ENCODE results near the gene XPR1.

Gene XPR1

DNA sequence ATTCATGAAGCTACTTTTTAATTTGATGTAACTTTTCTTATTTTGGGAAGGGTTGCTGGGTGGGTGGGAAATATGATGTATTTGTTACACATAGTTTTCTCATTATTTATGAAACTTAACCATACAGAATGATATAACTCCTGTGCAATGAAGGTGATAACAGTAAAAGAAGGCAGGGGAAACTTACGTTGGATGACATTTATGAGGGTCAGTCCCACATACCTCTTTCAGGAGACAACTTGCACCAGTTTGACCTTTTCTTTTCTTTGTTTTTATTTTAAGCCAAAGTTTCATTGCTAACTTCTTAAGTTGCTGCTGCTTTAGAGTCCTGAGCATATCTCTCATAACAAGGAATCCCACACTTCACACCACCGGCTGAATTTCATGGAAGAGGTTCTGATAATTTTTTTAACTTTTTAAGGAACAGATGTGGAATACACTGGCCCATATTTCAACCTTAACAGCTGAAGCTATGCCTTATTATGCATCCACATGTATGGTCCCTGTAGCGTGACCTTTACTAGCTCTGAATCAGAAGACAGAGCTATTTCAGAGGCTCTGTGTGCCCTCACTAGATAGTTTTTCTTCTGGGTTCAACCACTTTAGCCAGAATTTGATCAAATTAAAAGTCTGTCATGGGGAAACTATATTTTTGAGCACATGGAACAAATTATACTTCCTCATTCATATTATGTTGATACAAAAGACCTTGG, 252.9 kb downstream of the XPR1 start:
- DNase-seq (ENCODE audit: low read depth in 1 of 2, low spot score in 1 of 2) = no peak

DNA sequence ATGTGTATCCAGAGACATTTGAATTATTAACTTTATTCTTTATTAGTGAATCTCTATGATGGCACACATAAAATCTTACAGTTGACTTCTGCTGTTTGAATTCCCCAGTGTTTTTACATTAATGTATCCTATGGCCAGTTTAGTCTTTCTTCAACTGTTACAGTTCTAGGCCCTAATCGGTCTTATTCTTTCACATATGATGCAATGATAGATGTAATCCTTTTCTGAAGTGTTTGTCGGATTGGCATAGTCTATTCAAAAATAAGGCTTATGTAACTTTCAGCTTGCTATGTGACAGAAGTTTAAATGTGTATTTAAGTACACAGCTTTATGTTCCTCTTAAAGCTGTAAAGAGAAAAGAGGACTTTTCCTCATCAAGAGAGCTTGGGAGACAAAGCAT, 254.5 kb downstream of the XPR1 start:
- no peak for DNase-seq (ENCODE audit: low read depth in 1 of 2, low spot score in 1 of 2)

DNA sequence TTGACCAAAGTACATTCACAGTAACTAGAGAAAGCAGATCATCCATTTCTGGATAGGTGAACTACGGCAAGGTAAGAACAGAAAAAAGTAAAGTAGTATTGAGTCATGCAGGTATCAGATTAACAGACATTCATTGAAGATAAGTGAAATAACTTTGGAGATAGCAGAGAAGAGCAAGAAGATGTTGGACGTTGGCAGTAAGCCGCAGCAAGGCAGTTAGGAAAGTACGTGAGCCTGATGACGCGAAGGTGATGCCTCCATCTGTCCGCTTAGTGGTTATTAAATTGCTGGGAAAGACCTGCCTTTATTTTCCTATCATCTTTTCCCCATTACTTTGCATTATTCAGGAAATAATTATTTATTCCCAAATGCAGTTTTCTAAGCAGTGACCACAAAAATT, 256.0 kb downstream of the XPR1 start:
- no peak for DNase-seq (ENCODE audit: low read depth in 1 of 2, low spot score in 1 of 2)

DNA sequence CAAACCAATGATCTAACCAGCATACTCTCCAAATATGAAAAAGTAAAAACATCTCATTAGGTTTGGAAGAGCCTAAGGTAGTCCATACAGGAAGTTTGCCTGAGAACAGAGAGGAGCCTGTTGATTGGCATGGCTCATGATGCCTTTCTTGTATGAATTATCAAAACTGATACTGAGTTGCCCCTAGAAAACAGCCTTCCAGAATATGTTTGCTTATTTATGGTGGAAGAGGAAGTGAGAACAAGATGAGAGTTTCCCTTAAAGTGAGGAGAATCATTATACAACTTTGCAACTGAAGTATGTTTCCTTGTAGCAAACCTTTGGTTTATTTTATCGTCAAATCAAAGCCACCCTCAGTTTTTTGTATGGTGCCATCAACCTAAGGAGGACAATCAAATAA, 257.0 kb downstream of the XPR1 start:
- DNase-seq (ENCODE audit: low read depth in 1 of 2, low spot score in 1 of 2) = no peak

DNA sequence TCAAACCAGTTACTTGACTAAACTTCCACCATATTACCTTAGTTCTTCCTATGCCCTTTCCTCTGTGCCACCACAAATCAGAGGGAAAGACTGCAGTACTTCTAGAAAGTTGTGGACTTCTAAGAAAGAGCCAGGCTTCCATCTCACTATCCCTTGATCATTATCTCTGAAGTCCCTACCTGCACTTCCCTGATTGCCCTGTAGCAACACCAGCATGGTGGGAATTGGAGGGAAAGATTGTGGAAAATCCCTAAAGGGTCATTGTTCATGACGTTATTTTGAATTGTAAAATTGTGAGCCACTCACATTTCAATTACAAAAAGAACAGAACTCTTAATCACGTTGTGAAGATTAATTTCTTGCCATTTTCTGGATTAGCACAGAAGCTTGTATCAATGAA, 257.5 kb downstream of the XPR1 start:
- DNase-seq (ENCODE audit: low read depth in 1 of 2, low spot score in 1 of 2) = no peak

DNA sequence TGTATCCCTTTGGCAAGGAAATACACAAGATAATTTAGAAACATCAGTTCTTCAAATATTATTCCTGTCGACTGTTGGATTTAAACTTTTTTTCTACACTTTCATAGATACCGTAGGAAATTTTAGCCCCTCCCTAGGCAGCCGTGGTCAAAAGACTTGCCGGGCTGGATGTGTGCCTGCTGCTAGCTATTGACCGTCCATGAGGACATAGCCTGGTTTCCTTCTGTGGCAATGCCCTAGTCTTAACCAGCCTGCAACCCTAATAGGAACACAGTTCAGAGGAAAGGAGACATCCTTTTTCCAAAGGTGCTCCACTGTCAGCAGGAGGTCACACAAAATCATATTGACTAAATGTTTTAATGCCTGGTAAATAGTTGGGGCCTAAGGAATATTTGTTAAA, 260.4 kb downstream of the XPR1 start:
- no peak for DNase-seq (ENCODE audit: low read depth in 1 of 2, low spot score in 1 of 2)

DNA sequence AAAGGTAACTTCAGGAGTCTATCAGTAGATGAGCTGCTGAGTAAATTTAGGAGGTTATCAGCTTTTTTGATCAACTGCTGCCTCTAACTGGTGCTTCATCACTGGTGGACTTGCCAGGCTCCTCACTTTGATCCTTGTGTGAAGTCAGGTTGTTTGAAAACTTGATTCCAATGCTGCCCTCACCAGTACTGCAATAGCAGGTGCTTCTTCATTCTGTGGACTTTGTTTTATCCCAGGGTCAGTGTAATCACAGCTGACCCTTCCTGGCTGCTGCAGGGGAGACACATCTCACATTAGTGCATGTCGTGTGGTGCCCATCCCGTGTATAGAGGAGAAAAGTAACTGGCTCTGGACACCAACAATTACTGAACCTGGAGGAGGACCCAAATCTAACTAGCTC, 260.9 kb downstream of the XPR1 start:
- no peak for DNase-seq (ENCODE audit: low read depth in 1 of 2, low spot score in 1 of 2)

DNA sequence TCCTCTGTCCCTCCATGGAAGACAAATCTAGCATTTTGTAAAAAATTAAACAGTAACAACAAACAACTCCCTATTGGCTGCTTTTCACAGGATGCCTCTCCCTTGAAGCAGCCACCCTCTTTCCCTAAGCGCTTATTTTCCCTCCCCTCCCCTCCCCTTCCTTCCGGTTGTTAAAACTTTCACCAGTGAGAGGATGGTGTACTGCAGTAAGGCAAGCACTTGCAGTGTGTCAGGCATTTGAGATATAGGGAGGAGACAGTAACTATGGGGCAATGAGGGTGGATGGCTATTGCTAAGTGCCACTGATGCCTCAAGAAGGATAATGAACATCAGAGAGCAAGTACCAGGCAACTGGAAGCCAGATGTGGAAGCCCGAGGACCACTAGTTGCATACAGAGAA, 261.8 kb downstream of the XPR1 start:
- DNase-seq (ENCODE audit: low read depth in 1 of 2, low spot score in 1 of 2) = no peak

DNA sequence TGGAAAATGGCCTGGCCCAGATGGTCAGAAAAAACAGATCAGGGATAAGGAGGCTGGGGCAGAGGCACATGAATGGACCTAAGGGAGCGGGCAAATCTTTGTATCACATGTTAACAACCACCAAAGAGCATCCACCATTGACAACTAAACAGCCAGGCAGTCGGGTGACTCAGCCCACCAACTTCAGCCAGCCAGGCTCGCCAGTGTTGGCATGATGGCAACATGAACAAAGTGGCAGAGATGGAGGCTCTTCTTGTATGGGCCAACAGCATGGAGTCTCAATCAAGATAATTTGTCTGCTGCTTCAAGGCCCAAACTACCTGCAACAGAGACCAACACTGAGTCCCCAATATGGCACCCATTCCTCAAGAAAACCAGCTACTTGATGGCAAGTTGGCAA, 264.3 kb downstream of the XPR1 start:
- no peak for DNase-seq (ENCODE audit: low read depth in 1 of 2, low spot score in 1 of 2)

DNA sequence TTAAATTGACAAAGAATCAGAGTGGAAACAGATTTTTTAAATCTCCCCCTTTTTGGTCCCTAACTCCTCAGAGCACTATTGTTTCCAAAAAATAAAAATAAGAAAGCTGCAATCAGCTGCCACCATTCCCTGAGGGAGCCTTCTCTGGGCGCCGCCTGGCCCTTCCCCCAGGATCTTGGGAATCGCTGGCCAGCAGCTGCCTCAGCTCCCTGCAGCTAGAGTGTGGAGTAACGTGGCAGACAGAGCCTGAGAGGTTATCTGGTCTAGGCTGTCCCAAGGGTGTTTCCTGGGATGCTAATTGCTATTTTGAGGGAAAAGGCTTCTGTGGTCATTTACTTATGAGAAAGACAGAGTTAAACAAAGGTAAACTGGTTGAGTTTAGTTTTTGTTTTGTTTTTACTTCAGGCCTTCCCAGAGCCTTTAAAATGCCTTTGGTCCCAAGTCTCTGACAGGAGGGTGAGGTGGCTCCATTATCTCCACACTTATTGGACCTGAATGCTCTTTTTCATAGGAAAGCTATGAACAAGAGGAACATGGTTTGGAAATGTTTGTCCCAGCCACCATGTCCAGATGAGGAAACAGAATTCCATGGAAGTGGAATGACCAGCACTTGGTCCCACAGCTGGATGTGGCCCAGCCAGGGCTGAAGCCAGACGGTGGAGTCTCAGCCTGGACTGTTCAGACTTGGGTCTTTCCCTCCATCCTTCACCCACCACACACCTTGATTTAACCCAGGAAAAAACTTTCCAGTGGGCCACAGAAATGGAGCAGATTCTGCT, 266.8 kb downstream of the XPR1 start:
- no peak for DNase-seq (ENCODE audit: low read depth in 1 of 2, low spot score in 1 of 2)

DNA sequence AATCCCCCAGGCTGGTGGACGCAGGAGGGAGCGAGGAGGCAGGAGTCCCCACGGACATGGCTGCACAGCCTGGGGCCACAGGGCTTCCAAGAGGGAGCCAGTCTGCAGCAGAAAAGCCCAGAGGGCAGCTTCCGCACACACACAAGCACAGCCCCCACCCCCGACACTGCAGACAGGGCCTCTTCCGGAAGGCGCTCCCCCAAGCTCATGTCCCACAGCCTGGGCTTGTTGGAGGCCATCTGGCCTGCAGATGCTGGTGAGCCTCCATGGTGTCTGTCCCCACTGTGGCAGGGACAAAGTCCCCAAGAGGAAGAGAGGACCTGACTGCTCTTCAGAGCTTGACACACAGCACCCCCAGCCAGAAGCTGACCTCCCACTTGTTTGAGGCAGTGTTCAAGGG, 267.4 kb downstream of the XPR1 start:
- DNase-seq (ENCODE audit: low read depth in 1 of 2, low spot score in 1 of 2) = no peak

DNA sequence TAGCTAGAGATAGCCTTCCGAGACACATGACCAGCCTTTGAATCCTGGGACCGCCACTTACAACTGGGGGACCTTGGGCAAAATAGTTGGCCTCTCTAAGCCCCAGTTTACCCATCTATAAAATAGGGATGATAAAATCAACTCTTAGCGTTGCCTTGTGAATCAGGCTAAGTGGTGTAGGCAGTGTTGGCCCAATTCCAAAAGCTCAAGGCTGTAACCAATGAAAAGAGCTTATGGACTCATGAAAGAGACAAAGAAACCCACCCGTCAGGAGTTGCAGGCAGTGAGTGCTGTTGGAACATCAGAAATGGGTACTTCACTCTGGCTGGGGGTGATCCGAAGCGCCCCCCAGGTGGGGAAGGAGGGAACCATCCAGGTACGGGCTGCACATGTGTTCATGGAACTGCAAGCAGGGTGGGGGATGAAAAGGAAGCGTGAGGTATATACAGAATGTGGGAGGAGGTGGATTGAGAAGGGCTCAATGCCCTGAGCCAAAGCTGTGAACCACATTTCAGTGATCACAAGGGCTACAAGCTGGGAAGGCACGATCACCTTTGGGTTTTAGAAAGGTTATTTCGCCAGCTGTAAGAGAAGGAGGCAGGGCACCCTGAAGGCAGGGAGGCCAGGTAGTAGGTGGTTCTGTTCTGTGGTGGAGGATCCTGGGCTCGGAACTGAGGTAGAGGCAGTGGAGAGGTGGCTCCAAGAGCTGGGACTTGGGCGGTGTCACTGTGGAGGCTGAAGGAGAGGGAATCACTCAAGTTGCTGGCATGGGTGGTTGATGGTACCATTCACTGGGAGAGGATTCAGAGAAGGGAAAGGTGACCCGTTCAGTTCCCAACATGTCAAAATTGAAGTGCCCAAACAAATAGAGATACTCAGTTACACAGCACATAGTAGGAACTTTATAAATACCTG, 269.5 kb downstream of the XPR1 start:
- no peak for DNase-seq (ENCODE audit: low read depth in 1 of 2, low spot score in 1 of 2)

DNA sequence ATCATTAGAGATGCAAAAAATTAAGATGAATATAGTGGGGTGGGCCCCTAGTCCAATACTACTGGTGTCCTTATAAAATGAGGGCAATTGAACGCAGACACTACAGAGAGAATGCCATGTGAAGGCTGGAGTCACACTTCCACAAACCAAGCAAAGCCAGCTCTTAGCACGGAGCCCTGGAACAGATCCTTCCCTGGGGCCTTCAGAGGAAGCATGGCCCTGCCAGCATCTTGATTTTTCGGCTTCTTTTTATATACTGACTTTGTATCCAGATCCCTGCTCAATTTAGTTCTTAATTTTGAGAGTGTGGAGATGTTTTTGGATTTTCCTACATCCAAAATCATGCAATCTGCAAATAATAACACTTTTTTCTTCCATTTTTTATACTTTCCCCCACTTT, 270.7 kb downstream of the XPR1 start:
- DNase-seq (ENCODE audit: low read depth in 1 of 2, low spot score in 1 of 2) = no peak

DNA sequence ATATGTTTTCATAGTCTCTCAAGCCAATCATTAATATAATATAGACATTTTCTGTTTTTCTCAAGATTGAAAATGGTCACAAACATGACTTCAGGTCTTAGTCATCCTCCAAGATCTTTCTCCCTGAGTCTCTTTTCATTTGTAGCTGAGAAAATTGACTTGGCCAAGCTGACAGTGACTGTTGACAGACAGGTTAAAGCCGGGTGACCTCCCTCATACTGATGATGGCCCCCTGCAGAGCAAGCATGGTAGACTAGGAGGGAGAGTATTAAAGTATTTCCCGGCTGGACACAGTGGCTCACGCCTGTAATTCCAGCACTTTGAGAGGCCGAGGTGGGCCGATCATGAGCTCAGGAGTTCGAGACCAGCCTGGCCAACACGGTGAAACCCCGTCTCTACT, 274.1 kb downstream of the XPR1 start:
- DNase-seq (ENCODE audit: low read depth in 1 of 2, low spot score in 1 of 2) = no peak

DNA sequence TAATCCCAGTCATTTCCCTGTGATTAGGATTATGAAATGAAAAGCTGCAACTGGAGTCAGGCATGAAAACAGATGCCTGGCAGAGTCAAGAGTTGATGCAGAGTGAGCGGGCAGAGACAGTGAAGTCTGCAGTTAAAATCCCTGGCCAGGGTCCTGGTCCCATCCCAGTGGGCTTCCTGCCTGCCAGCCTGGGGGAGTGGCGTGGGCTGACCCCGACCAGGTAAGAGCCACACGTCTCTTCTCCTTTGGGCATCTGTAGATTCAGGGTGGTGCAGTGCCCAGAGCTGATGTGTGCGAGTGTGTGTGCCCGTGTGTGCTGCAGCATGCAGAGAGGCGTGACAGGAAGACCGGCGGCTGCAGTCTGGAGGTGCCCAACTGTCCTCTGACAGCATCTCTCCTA, 274.7 kb downstream of the XPR1 start:
- DNase-seq (ENCODE audit: low read depth in 1 of 2, low spot score in 1 of 2) = no peak

DNA sequence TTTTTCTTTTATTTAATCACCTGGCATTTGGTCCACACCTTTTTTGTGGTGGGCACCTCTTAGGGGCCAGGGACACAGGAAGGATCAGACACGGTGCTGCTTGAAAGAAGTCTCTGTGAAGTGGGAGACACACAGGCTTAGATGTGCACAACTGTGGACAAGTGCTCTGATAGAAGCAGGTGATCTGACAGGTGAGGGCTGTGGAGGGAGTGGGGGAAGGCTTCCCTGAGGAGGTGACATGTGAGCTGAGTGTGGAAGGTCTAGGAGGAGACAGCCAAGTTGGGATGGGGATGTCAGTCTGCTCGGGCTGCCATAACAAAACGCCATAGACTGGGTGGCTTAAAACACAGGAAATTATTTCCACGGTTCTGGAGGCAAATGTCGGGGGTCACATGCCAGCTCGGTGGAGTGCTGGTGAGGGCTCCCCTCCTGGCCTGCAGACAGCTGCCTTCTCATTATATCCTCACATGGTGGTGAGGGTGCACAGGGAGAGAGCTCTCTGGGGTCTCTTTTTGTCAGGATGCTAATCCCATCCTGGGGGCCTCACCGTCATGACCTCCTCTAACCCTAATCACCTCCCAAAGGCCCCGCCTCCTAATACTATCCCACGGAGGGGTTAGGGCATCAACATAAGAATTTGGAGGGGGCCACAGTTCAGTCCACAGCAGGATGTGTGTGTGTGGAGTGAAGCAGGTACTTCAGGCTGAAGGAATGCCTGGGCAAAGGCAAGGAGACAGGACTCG, 275.7 kb downstream of the XPR1 start:
- no peak for DNase-seq (ENCODE audit: low read depth in 1 of 2, low spot score in 1 of 2)

DNA sequence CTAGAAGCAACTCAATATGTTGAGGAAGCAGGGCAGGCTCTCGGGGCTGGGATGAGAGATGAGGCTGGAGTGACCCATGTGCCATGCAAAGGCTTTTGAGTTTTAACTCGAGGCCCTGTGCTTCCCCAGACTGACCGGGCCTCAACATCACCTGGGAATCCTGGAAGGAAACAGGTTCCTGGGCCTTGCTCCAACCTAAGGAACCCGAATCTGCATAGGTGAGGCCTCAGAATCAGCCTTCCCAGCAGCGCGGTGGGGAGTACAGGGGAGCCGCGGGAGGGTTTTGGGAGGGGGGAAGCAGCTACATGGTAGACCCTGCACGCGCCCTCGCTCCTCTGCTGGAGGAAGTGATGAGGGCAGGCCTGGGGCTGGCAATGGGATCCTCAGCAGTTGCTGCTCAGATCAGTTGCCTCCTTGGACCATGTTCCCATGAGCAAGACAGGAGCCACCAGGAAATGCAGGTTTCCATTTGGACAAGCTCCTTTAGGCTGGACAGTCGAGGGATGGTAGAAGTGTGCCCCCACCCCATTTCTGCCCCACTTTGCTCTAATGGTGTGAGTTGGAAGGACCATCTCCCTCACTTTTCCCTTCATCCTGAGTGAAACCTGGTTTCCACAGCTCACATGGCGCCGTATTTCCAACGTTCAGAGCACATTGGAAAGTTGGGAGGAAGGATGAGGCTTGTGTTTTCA, 276.4 kb downstream of the XPR1 start:
- DNase-seq (ENCODE audit: low read depth in 1 of 2, low spot score in 1 of 2) = no peak

DNA sequence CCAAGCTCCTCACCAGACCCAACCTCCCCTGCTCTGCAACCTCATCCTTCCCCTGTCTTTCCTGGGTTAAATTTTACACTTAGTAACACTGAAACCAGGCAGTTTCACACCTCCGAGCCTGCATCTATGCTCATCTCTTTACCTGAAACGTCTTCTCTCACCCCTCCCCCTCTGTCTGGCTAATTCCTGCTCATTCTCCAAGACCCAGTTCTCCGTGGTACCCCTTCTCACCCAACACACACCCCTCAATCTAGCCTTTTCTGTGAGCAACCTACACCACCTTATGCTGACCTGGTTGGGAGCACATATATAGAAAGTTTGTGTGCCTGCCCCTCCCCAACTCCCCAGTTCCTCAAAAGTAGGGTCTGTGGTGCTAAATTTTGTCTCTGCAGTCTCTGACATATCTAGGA, 277.2 kb downstream of the XPR1 start:
- DNase-seq (ENCODE audit: low read depth in 1 of 2, low spot score in 1 of 2) = no peak

DNA sequence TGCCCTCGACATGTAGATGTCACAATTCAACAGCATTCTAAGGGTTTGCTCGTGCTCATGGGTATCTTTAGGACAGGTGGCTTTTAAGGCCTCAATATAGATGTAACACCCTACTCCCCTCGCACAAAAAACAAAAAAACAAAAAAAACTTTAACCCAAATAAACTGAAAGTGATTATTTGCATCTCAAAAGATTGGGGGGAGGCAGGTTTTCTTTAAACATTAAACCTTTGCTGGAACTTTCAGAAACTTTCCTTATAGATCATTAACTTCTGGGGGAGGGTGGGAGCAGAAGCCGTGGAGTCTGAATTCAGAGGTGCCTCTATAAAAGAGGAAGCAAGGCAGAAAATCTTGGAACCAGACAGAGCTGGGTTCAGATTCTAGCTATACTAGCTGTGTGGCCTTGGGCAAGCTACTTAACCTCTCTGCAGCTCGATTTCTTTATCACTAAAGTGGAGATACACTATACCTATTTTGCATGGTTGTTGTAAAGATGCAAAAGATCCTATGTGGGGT, 277.7 kb downstream of the XPR1 start:
- no peak for DNase-seq (ENCODE audit: low read depth in 1 of 2, low spot score in 1 of 2)

DNA sequence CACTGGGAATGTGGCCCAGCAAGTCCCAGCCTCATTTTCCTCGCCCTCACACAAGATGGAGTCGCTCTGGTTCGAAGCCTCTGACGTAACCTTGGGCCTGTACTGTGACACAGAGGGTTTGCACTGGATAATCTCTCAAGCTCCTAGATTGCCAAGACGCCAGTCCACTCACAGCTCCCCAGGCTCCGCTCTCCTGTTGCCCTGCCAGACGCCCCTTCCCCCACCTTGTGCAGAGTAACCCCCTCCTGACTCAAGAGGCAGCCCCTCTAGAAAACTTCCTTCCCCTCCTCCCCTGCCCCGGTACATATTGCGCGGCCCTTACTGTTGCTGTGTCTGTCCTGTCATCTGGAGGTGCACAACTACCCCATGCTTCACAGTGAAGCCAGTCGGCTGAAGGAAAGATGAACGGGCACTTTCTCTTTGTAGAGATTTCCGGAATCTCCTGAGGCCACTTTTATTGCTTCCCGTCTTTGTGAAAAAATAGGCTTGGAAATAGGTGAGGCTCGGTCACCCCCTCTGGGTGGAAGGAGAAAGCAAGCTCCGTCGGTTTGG, 279.9 kb downstream of the XPR1 start:
- DNase-seq (ENCODE audit: low read depth in 1 of 2, low spot score in 1 of 2) = no peak
